Measurements from ENCODE around the gene CLPTM1. TPM values are rescaled to one million over a fixed set of nuclear protein-coding genes. Genes with fewer than 3 reads are reported as not detected.
A peak's percentile ranks its signal among the peaks of the same experiment; 100 is the strongest.

Gene CLPTM1
- total and polyA plus RNA-seq, 3 donors from 2014 or later = 179 to 204 (median 198) TPM

DNA sequence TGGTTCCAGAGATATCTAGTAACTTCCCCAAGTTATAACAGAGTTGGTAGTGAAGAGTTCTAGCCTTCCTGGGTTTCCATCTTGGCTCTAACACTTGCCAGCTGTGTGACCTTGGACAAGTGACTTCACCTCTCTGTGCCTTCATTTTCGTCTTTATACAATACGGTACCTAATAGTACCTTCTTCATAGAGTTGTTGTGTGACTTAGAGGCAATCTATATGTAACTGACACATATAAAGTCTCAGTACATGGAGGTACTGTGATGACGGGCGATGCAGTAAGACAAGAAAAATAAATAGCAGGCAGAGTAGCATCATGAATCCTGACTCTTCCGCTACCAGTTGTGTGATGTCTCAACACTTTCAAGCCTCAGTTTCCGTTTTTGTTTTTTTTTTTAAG, 75.6 kb downstream of the CLPTM1 start:
- WGBS, 2 donors = 90 to 92% methylated on average over 6 of the region's 6 CpGs
- TF ChIP-seq POLR2A (IDR thresholded peaks at IDR 0.05) = no peak
- TF ChIP-seq, protein P1, sequence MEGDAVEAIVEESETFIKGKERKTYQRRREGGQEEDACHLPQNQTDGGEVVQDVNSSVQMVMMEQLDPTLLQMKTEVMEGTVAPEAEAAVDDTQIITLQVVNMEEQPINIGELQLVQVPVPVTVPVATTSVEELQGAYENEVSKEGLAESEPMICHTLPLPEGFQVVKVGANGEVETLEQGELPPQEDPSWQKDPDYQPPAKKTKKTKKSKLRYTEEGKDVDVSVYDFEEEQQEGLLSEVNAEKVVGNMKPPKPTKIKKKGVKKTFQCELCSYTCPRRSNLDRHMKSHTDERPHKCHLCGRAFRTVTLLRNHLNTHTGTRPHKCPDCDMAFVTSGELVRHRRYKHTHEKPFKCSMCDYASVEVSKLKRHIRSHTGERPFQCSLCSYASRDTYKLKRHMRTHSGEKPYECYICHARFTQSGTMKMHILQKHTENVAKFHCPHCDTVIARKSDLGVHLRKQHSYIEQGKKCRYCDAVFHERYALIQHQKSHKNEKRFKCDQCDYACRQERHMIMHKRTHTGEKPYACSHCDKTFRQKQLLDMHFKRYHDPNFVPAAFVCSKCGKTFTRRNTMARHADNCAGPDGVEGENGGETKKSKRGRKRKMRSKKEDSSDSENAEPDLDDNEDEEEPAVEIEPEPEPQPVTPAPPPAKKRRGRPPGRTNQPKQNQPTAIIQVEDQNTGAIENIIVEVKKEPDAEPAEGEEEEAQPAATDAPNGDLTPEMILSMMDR (IDR thresholded peaks at IDR 0.05) = no peak
- H3K27ac ChIP-seq = no peak overlapping the region
- H3K4me3 ChIP-seq = no peak overlapping the region
- intact Hi-C loops (cut with DNase I; ENCODE audit: low total_unique reads) = no loop called here
- H3K9me3 ChIP-seq = no peaks in the 10 kb centered on the region
- no peaks in the 10 kb centered on the region for H3K27me3 ChIP-seq
- no peaks in the 10 kb centered on the region for H3K36me3 ChIP-seq (ENCODE audit: low read depth, missing control alignments)
- DNase-seq = no peak
- H3K4me1 ChIP-seq = no peaks in the 10 kb centered on the region

DNA sequence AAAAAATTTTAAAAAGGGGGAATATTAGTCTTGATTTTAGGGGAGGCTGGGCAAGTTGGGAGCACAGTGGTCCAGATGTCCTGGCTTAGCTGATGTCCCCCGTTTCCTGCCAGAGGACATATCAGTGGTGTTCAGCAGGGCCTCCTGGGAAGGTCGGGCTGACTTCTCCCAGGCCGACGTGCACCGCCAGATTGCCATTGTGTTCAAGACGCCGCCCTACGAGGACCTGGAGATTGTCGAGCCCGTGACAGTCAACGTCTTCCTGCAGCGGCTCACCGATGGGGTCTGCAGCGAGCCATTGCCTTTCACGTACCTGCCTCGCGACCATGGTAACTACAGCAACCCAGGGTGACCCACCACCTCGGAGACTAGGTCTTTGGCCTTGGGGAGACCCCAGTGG, 77.2 kb downstream of the CLPTM1 start:
- WGBS, 2 donors = 86 to 88% methylated on average over 18 of the region's 18 CpGs
- TF ChIP-seq, protein P1 (IDR thresholded peaks at IDR 0.05) = no peak
- intact Hi-C loops (cut with DNase I; ENCODE audit: low total_unique reads) = no loop called here
- H3K9me3 ChIP-seq = no peaks in the 10 kb centered on the region
- no peak overlapping the region for H3K4me3 ChIP-seq
- H3K27me3 ChIP-seq = no peaks in the 10 kb centered on the region
- H3K36me3 ChIP-seq (ENCODE audit: low read depth, missing control alignments) = no peaks in the 10 kb centered on the region
- no peak overlapping the region for H3K27ac ChIP-seq
- DNase-seq = no peak
- H3K4me1 ChIP-seq = no peaks in the 10 kb centered on the region

DNA sequence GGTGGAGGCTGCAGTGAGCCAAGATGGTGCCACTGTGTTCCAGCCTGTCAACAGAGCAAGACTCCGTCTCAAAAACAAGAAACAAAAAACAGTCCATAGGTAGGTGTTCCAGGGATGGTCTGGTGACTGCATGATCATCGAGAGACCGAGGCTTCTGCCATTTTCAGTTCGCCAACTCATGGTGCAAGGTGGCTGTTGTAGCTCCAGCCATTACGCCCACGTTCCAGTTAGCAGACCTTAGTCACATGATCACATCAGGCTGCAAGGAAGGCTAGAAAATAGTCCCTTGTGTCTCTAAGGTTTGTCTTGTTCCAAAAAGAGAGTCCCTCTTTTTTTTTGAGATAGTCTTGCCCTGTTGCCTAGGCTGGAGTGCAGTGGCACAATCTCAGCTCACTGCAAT, 80.6 kb downstream of the CLPTM1 start:
- H3K27ac ChIP-seq = no peak overlapping the region
- TF ChIP-seq, protein P1 (IDR thresholded peaks at IDR 0.05) = no peak
- TF ChIP-seq POLR2A (IDR thresholded peaks at IDR 0.05) = no peak
- H3K36me3 ChIP-seq (ENCODE audit: low read depth, missing control alignments) = no peaks in the 10 kb centered on the region
- H3K4me3 ChIP-seq = no peak overlapping the region
- 94% methylated on average over 6 of the region's 6 CpGs for WGBS, 2 donors
- no peak for DNase-seq
- H3K27me3 ChIP-seq = no peaks in the 10 kb centered on the region
- peaks cover 14% of the 10 kb centered on the region for H3K4me1 ChIP-seq
- H3K9me3 ChIP-seq = no peaks in the 10 kb centered on the region
- intact Hi-C loops (cut with DNase I; ENCODE audit: low total_unique reads) = no loop called here

DNA sequence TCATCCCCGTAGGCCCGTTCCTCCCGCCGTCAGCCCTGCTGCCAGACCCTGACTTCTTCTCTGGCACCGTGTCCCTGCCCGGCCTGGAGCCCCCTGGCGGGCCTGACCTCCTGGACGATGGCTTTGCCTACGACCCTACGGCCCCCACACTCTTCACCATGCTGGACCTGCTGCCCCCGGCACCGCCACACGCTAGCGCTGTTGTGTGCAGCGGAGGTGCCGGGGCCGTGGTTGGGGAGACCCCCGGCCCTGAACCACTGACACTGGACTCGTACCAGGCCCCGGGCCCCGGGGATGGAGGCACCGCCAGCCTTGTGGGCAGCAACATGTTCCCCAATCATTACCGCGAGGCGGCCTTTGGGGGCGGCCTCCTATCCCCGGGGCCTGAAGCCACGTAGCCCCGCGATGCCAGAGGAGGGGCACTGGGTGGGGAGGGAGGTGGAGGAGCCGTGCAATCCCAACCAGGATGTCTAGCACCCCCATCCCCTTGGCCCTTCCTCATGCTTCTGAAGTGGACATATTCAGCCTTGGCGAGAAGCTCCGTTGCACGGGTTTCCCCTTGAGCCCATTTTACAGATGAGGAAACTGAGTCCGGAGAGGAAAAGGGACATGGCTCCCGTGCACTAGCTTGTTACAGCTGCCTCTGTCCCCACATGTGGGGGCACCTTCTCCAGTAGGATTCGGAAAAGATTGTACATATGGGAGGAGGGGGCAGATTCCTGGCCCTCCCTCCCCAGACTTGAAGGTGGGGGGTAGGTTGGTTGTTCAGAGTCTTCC, 82.4 kb downstream of the CLPTM1 start:
- H3K27ac ChIP-seq = no peak overlapping the region
- intact Hi-C loops (cut with DNase I; ENCODE audit: low total_unique reads) = no loop called here
- peak overlapping the region in 1 of 2 donors; percentile 91 for H3K4me3 ChIP-seq
- no peak for DNase-seq
- H3K36me3 ChIP-seq (ENCODE audit: low read depth, missing control alignments) = no peaks in the 10 kb centered on the region
- no peak for TF ChIP-seq POLR2A (IDR thresholded peaks at IDR 0.05)
- TF ChIP-seq, protein P1 (IDR thresholded peaks at IDR 0.05) = no peak
- 65 to 80% methylated on average over 34 of the region's 37 CpGs for WGBS, 2 donors
- no peaks in the 10 kb centered on the region for H3K9me3 ChIP-seq
- peaks cover 19% of the 10 kb centered on the region for H3K4me1 ChIP-seq
- H3K27me3 ChIP-seq = no peaks in the 10 kb centered on the region

All from testis (tissue), 3 donors.